Naive thymus-derived CD4-positive, alpha-beta T cell (primary cell): ENCODE data around the gene PAX6. TPM values are rescaled to one million over a fixed set of nuclear protein-coding genes. Genes with fewer than 3 reads are reported as not detected.
"Not testable (repeated sequence)": the region's sequence is repeated elsewhere in the genome, so short reads cannot be mapped to it uniquely, and the experiment has no call there.

Source experiments
- ATAC-seq: fragments of 150-1000 bp; cut with Tn5 transposase; 2 replicates; pipeline ENCODE4 v1.10.0; 2021; ENCODE audit warnings: mild to moderate bottlenecking, moderate library complexity
- CTCF ChIA-PET: fragments of 350-600 bp; sonication (Branson Sonifier 250); formaldehyde crosslinking; loops from one replicate; lab custom pipeline; 2021; ENCODE audit warnings: antibody characterized with exemption; lab: Charles Lee
- POLR2A ChIA-PET: fragments of 350-600 bp; sonication (Branson Sonifier 250); formaldehyde crosslinking; loops from one replicate; lab custom pipeline; 2021; ENCODE audit warnings: antibody characterized with exemption, inconsistent platforms; lab: Charles Lee
- DNase-seq, 9 donors: peaks; one replicate each; pipeline versions ENCODE4 v3.0.0 to v3.0.0-alpha.2; 2020 to 2022; ENCODE audit warnings: mixed read lengths in 1 of 9
- H3K27ac ChIP-seq: one replicate; pipeline ENCODE4 v1.7.0; 2013; ENCODE audit warnings: mild to moderate bottlenecking, low read depth, low read length, moderate library complexity
- H3K27me3 ChIP-seq, 2 donors: one replicate each; pipeline ENCODE4 v1.7.0; 2013; ENCODE audit warnings: low read length in 2 of 2, mild to moderate bottlenecking in 2 of 2, moderate library complexity in 2 of 2; ENCODE audit not compliant: control insufficient read depth in 2 of 2, insufficient read depth in 2 of 2
- H3K36me3 ChIP-seq, 3 experiments: 1 replicate in 2 of 3; 2 replicates in 1 of 3; pipeline ENCODE4 v1.7.0; 2013; ENCODE audit warnings: low read length in 3 of 3, mild to moderate bottlenecking in 3 of 3, moderate library complexity in 1 of 3; ENCODE audit not compliant: insufficient read depth in 3 of 3, control insufficient read depth in 2 of 3
- H3K4me1 ChIP-seq, 2 donors: one replicate each; pipeline ENCODE4 v1.7.0; 2013; ENCODE audit warnings: low read length in 2 of 2, mild to moderate bottlenecking in 2 of 2, moderate library complexity in 1 of 2; ENCODE audit not compliant: control insufficient read depth in 2 of 2, insufficient read depth in 2 of 2
- H3K4me3 ChIP-seq: 2 replicates; pipeline ENCODE4 v1.7.0; 2013; ENCODE audit warnings: mild to moderate bottlenecking, low read length
- H3K9me3 ChIP-seq, 3 experiments: 1 replicate in 2 of 3; 2 replicates in 1 of 3; pipeline ENCODE4 v1.7.0; 2013; ENCODE audit warnings: low read length in 3 of 3; ENCODE audit not compliant: control insufficient read depth in 2 of 3
- H3K27ac Mint-ChIP-seq, 9 donors: one replicate each; pipeline ENCODE4 v1.8.0; 2020 to 2022; ENCODE audit warnings: mixed read lengths in 9 of 9, mild to moderate bottlenecking in 8 of 9, moderate library complexity in 5 of 9, inconsistent platforms in 2 of 9
- H3K27me3 Mint-ChIP-seq, 5 donors: one replicate each; pipeline ENCODE4 v1.8.0; 2021 to 2022; ENCODE audit warnings: mixed read lengths in 5 of 5, mild to moderate bottlenecking in 1 of 5
- H3K36me3 Mint-ChIP-seq, 5 donors: one replicate each; pipeline ENCODE4 v1.8.0; 2020 to 2022; ENCODE audit warnings: mixed read lengths in 5 of 5, mild to moderate bottlenecking in 3 of 5, inconsistent platforms in 1 of 5
- H3K4me1 Mint-ChIP-seq, 7 donors: one replicate each; pipeline ENCODE4 v1.8.0; 2020 to 2022; ENCODE audit warnings: mixed read lengths in 7 of 7, mild to moderate bottlenecking in 3 of 7, inconsistent platforms in 1 of 7
- H3K4me3 Mint-ChIP-seq, 10 donors: one replicate each; pipeline ENCODE4 v1.8.0; 2020 to 2022; ENCODE audit warnings: mild to moderate bottlenecking in 10 of 10, mixed read lengths in 10 of 10, moderate library complexity in 6 of 10, inconsistent platforms in 2 of 10
- H3K9me3 Mint-ChIP-seq, 11 donors: one replicate each; pipeline ENCODE4 v1.8.0; 2020 to 2022; ENCODE audit warnings: mixed read lengths in 11 of 11, mild to moderate bottlenecking in 4 of 11, inconsistent platforms in 1 of 11, moderate library complexity in 1 of 11
- intact Hi-C, 2 donors: fragments of 100-400 bp; cut with micrococcal nuclease; formaldehyde crosslinking; loops; one replicate each; pipeline ENCODE4 v1.15.1; 2023
- polyA plus RNA-seq, 2 donors: library from polyadenylated mRNA; unstranded; fragments of 300-500 nt; fragmentation: Illumina TruSeq; gene quantifications; one replicate each; pipeline ENCODE4 v1.2.3, GENCODE V29; 2021
- total RNA-seq, 6 experiments: library from RNA in 5 of 6; stranded (reverse) in 5 of 6; gene quantifications; 1 replicate in 5 of 6; 2 replicates in 1 of 6; pipeline ENCODE4 v1.2.3 and lab custom pipeline; 2021 to 2026

PAX6 gene
- total and polyA plus RNA-seq, 7 experiments from 2014 or later, result not detected

- H3K4me3 Mint-ChIP-seq, CTCF ChIA-PET, H3K27ac ChIP-seq, DNase-seq, H3K27ac Mint-ChIP-seq, H3K27me3 ChIP-seq, H3K27me3 Mint-ChIP-seq, ATAC-seq, H3K4me1 ChIP-seq, H3K9me3 ChIP-seq, H3K4me3 ChIP-seq, intact Hi-C loops, H3K4me1 Mint-ChIP-seq, H3K36me3 ChIP-seq, POLR2A ChIA-PET: not testable (repeated sequence)
- H3K36me3 Mint-ChIP-seq, result peaks cover 0 to 29% (median 20%) of the 10 kb centered on the region in 5 donors
- H3K9me3 Mint-ChIP-seq, result peaks cover 9 to 60% (median 19%) of the 10 kb centered on the region in 11 donors
These were observed 70.3 kb downstream of the PAX6 start for GRCh38 chr11:31740731-31741368.

- Mint-ChIP-seq H3K36me3 (peaks cover 0 to 29% (median 22%) of the 10 kb centered on the region in 5 donors), H3K27me3 (no peaks in the 10 kb centered on the region), H3K27ac (no peak overlapping the region), H3K9me3 (peaks cover 10 to 65% (median 19%) of the 10 kb centered on the region in 11 donors), H3K4me1 (no peaks in the 10 kb centered on the region), H3K4me3 (no peak overlapping the region)
- Histone ChIP-seq H3K36me3 (no peaks in the 10 kb centered on the region), H3K9me3 (peaks cover 0 to 4% (median 0%) of the 10 kb centered on the region in 3 experiments), H3K27me3 (no peaks in the 10 kb centered on the region), H3K27ac (no peak overlapping the region), H3K4me3 (no peak overlapping the region), H3K4me1 (no peaks in the 10 kb centered on the region)
- CTCF ChIA-PET, result no interaction called here
- DNase-seq (no peak), ATAC-seq (no peak)
- intact Hi-C loops, result no loop called here
- POLR2A ChIA-PET, result no interaction called here
These were observed 71.0 kb downstream of the PAX6 start for GRCh38 chr11:31740131-31740530.
